DOHH2 (cell line): ENCODE measurements around the gene SUCNR1.
A peak's percentile ranks its signal among the peaks of the same experiment; 100 is the strongest.
"Not testable (repeated sequence)": the region's sequence is repeated elsewhere in the genome, so short reads cannot be mapped to it uniquely, and the experiment has no call there.

Experiments used
- H3F3A ChIP-seq: fragments of 200-600 bp; sonication (generic), shearing (Covaris generic); 2 replicates; pipeline ENCODE4 v1.6.0; 2016; ENCODE audit warnings: antibody characterized with exemption, mild to moderate bottlenecking; ENCODE audit not compliant: control insufficient read depth, insufficient read depth
- H3K27ac ChIP-seq: fragments of 200-600 bp; sonication (generic); 2 replicates; pipeline ENCODE4 v1.5.1; 2014; ENCODE audit warnings: low read depth, mild to moderate bottlenecking, low read length, moderate library complexity
- H3K27me3 ChIP-seq: fragments of 200-600 bp; sonication (generic); 2 replicates; pipeline ENCODE4 v1.6.1; 2014; ENCODE audit warnings: mild to moderate bottlenecking, low read length, mixed read lengths; ENCODE audit not compliant: control insufficient read depth
- H3K36me3 ChIP-seq: fragments of 200-600 bp; sonication (generic); 2 replicates; pipeline ENCODE4 v1.6.1; 2014; ENCODE audit warnings: mild to moderate bottlenecking, low read length, moderate library complexity, mixed read lengths; ENCODE audit not compliant: control insufficient read depth
- H3K4me1 ChIP-seq: fragments of 200-600 bp; sonication (generic); 2 replicates; pipeline ENCODE4 v1.6.1; 2014; ENCODE audit warnings: mild to moderate bottlenecking, low read length, mixed read lengths; ENCODE audit not compliant: control insufficient read depth
- H3K4me2 ChIP-seq: fragments of 200-600 bp; sonication (generic); 2 replicates; pipeline ENCODE4 v1.6.0; 2014; ENCODE audit warnings: mild to moderate bottlenecking, low read length, moderate library complexity
- H3K4me3 ChIP-seq: fragments of 200-600 bp; sonication (generic); 2 replicates; pipeline ENCODE4 v1.5.1; 2014; ENCODE audit warnings: mild to moderate bottlenecking, low read length, mixed read lengths
- H3K79me2 ChIP-seq: fragments of 200-600 bp; sonication (generic); 2 replicates; pipeline ENCODE4 v1.6.1; 2014; ENCODE audit warnings: mild to moderate bottlenecking, low read length, mixed read lengths; ENCODE audit not compliant: control insufficient read depth
- H3K9me2 ChIP-seq: fragments of 200-600 bp; sonication (generic); replicated peaks from 2 replicates; pipeline ENCODE4 v1.6.1; 2014; ENCODE audit warnings: mild to moderate bottlenecking, low read length, mixed read lengths; ENCODE audit not compliant: control insufficient read depth
- H3K9me3 ChIP-seq: fragments of 200-600 bp; sonication (generic); 2 replicates; pipeline ENCODE4 v1.6.1; 2014; ENCODE audit warnings: antibody characterized with exemption, low read length, mixed read lengths; ENCODE audit not compliant: control insufficient read depth, insufficient read depth
- H4K20me1 ChIP-seq: fragments of 200-600 bp; sonication (generic); 2 replicates; pipeline ENCODE4 v1.6.0; 2014; ENCODE audit warnings: low read depth, mild to moderate bottlenecking, antibody characterized with exemption, low read length, moderate library complexity; ENCODE audit not compliant: control insufficient read depth, insufficient read depth
- EZH2phosphoT487 ChIP-seq: fragments of 200-600 bp; sonication (generic); IDR thresholded peaks from 2 replicates; pipeline ENCODE4 v1.6.1; 2017; ENCODE audit warnings: borderline replicate concordance, mild to moderate bottlenecking, antibody characterized with exemption, low read length, moderate library complexity, mixed read lengths
- TF ChIP-seq, protein P1 (sequence below): fragments of 200-600 bp; sonication (generic); IDR thresholded peaks from one replicate; pipeline ENCODE4 v1.5.1; 2014; ENCODE audit warnings: antibody characterized with exemption, mild to moderate bottlenecking, low read depth, low read length; ENCODE audit not compliant: poor library complexity, severe bottlenecking

The SUCNR1 gene

GRCh38 chr3:151869181-151869580, 4.3 kb upstream of the SUCNR1 start:
- no peaks in the 10 kb centered on the region for H3K27me3 ChIP-seq
- no peaks in the 10 kb centered on the region for H3F3A ChIP-seq
- no peak for TF ChIP-seq EZH2phosphoT487
- TF ChIP-seq, protein P1, sequence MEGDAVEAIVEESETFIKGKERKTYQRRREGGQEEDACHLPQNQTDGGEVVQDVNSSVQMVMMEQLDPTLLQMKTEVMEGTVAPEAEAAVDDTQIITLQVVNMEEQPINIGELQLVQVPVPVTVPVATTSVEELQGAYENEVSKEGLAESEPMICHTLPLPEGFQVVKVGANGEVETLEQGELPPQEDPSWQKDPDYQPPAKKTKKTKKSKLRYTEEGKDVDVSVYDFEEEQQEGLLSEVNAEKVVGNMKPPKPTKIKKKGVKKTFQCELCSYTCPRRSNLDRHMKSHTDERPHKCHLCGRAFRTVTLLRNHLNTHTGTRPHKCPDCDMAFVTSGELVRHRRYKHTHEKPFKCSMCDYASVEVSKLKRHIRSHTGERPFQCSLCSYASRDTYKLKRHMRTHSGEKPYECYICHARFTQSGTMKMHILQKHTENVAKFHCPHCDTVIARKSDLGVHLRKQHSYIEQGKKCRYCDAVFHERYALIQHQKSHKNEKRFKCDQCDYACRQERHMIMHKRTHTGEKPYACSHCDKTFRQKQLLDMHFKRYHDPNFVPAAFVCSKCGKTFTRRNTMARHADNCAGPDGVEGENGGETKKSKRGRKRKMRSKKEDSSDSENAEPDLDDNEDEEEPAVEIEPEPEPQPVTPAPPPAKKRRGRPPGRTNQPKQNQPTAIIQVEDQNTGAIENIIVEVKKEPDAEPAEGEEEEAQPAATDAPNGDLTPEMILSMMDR = no peak
- no peak overlapping the region for H3K4me2 ChIP-seq
- H3K27ac ChIP-seq = no peak overlapping the region
- no peaks in the 10 kb centered on the region for H3K36me3 ChIP-seq
- no peaks in the 10 kb centered on the region for H3K9me2 ChIP-seq
- H3K9me3 ChIP-seq = no peaks in the 10 kb centered on the region
- no peaks in the 10 kb centered on the region for H3K79me2 ChIP-seq
- H3K4me1 ChIP-seq = peaks cover 18% of the 10 kb centered on the region
- H4K20me1 ChIP-seq = no peaks in the 10 kb centered on the region
- H3K4me3 ChIP-seq = no peak overlapping the region

DNA sequence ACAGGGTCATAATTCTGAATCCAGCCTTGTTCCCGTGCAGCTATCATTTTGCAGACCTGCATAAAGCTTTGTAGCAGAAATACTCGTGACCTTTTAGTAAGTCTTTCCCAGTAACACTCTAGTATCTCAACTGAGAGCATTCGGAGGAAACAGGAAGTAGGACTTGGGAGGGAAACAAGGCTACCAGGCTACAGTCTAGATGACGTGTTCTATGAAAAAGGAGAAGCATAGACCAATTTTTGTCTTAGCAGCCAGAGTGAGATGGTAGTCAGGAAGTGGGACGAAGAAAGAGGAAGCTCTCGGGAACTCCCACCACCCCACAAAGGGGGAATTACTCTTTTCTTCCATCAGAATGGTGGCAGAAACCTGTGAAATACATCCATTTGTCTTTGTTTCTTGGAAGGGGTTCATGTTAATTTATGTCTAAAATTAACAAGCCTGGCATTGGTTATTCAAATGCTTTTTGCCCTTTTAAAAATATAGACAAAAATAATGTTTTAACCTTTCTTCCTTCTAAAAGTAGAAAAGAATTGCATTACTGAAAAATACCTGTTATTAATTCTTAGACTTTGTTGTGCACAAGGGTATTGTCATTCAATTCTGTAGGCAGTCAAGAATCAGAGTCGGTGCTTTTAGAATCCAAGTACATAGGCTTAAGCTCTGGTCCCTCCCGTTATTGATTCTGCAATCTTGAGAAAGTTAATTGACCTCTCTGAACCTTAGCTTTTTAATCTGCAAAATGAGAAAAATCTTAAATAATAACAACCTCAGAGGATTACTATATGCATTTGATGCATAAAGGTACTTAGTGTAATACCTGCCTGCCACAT, 1.6 kb upstream of the SUCNR1 start:
- no peaks in the 10 kb centered on the region for H3K36me3 ChIP-seq
- no peaks in the 10 kb centered on the region for H3K9me2 ChIP-seq
- no peaks in the 10 kb centered on the region for H3F3A ChIP-seq
- no peaks in the 10 kb centered on the region for H4K20me1 ChIP-seq
- peaks cover 23% of the 10 kb centered on the region for H3K4me1 ChIP-seq
- H3K4me3 ChIP-seq = peak overlapping the region; percentile 20; the same call in 1 of the 2 replicates
- H3K27ac ChIP-seq = peak overlapping the region; percentile 13; the same call in 1 of the 2 replicates
- H3K27me3 ChIP-seq = peaks cover 4% of the 10 kb centered on the region
- H3K4me2 ChIP-seq = peak overlapping the region; percentile 42
- no peaks in the 10 kb centered on the region for H3K79me2 ChIP-seq
- TF ChIP-seq, protein P1 = no peak
- TF ChIP-seq EZH2phosphoT487 = no peak
- H3K9me3 ChIP-seq = no peaks in the 10 kb centered on the region

- H4K20me1 ChIP-seq, H3K4me2 ChIP-seq, H3F3A ChIP-seq, H3K9me2 ChIP-seq, H3K27me3 ChIP-seq, H3K4me3 ChIP-seq, H3K36me3 ChIP-seq, H3K9me3 ChIP-seq, H3K27ac ChIP-seq, H3K79me2 ChIP-seq: not testable (repeated sequence)
- H3K4me1 ChIP-seq = peaks cover 23% of the 10 kb centered on the region
Measured at GRCh38 chr3:151874079-151874478, 636 bp downstream of the SUCNR1 start.

GRCh38 chr3:151875759-151876158, 2.3 kb downstream of the SUCNR1 start:
- Histone ChIP-seq H3F3A (no peaks in the 10 kb centered on the region), H3K27ac (no peak overlapping the region), H3K27me3 (peaks cover 4% of the 10 kb centered on the region), H3K4me2 (peak overlapping the region; percentile 13; the same call in 1 of the 2 replicates), H3K9me2 (no peaks in the 10 kb centered on the region), H3K9me3 (no peaks in the 10 kb centered on the region), H3K4me3 (no peak overlapping the region), H3K4me1 (peaks cover 27% of the 10 kb centered on the region), H3K36me3 (no peaks in the 10 kb centered on the region), H3K79me2 (no peaks in the 10 kb centered on the region), H4K20me1 (no peaks in the 10 kb centered on the region)
- no peak for TF ChIP-seq EZH2phosphoT487
- TF ChIP-seq, protein P1 = no peak
